ENCODE measurements around the gene ERF.

DNA sequence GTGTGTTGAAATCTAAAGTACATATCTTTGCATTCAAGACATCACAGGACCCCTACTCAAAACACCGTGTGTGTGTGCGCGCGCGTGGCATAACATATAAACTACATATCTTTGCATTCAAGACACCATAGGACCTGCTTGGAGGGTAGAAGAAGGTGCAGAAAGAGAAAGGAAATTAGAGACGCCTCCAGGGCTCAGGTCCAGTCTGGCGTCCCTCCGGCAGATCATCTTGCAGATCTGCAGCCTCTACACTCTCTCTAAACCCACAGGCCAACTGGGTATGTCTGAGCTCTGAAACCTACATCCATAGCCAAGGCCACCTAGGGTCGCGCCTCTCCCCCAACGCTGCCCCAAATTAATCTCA, 48.2 kb upstream of the ERF start:
- TF ChIP-seq POLR2A (IDR thresholded peaks at IDR 0.05; ENCODE audit: low read depth, low read length) (no peak), POLR2AphosphoS5 (IDR thresholded peaks at IDR 0.05; ENCODE audit: low read depth, low read length) (no peak)

Data from GM12892 (cell line).